Cardiac fibroblast (primary cell): ENCODE measurements around the gene YIF1A.
"Not testable (repeated sequence)": the region's sequence is repeated elsewhere in the genome, so short reads cannot be mapped to it uniquely, and the experiment has no call there.

Source experiments
- DNase-seq, 2 donors: peaks; one replicate each; pipeline versions ENCODE4 v3.0.0 to v3.0.0-alpha.2; 2010; ENCODE audit warnings: low read depth in 2 of 2
- H3K4me3 ChIP-seq, 2 donors: replicated peaks in 1 of 2; 1 replicate in 1 of 2; 2 replicates in 1 of 2; pipeline ENCODE4 v1.5.1; 2011; ENCODE audit warnings: low read depth in 2 of 2, low read length in 2 of 2, mild to moderate bottlenecking in 2 of 2, moderate library complexity in 1 of 2
- CTCF ChIP-seq: IDR thresholded peaks from one replicate; pipeline ENCODE4 v1.5.1; 2011; ENCODE audit warnings: low read depth, mild to moderate bottlenecking, low read length, inconsistent platforms

YIF1A gene

GRCh38 chr11:66277471-66278362, 11.2 kb downstream of the YIF1A start, which contains the start of gene CNIH2:
TSS of gene CNIH2 (plus strand) at chr11:66278175. CDS start at chr11:66278457, 282 bp downstream.
- TF ChIP-seq CTCF: no peak
- H3K4me3 ChIP-seq: peak within 1 kb of the TSS in 1 of 2 donors; percentile 24
- DNase-seq: no peak

- DNase-seq, H3K4me3 ChIP-seq: not testable (repeated sequence)
Measured at GRCh38 chr11:66277064-66277463, 11.9 kb downstream of the YIF1A start.

- DNase-seq, H3K4me3 ChIP-seq: not testable (repeated sequence)
Measured at GRCh38 chr11:66276619-66277018, 12.3 kb downstream of the YIF1A start.

GRCh38 chr11:66275984-66276612, 12.8 kb downstream of the YIF1A start:
- no peak for DNase-seq
- no peak overlapping the region for H3K4me3 ChIP-seq
- TF ChIP-seq CTCF: no peak

GRCh38 chr11:66275396-66275795, 13.5 kb downstream of the YIF1A start:
- DNase-seq: no peak

GRCh38 chr11:66274219-66274618, 14.7 kb downstream of the YIF1A start:
- H3K4me3 ChIP-seq: no peak overlapping the region
- no peak for DNase-seq
- no peak for TF ChIP-seq CTCF

More at GRCh38 chr11:66275396-66275795, 13.5 kb downstream of the YIF1A start:
- no peak for TF ChIP-seq CTCF
- H3K4me3 ChIP-seq: no peak overlapping the region

GRCh38 chr11:66272596-66272995, 16.3 kb downstream of the YIF1A start:
- no peak for DNase-seq
- H3K4me3 ChIP-seq: no peak overlapping the region
- TF ChIP-seq CTCF: no peak
